H1 (cell line): ENCODE measurements around the gene THBS1.

ENCODE experiments used
- ATF3 ChIP-seq: IDR thresholded peaks from 2 replicates; pipeline ENCODE4 v1.6.1; 2011; ENCODE audit warnings: low read depth, mild to moderate bottlenecking, low read length; ENCODE audit not compliant: insufficient read depth
- SIN3A ChIP-seq, 2 experiments: IDR thresholded peaks in 1 of 2; conservative IDR thresholded peaks in 1 of 2; 2 replicates each; pipeline ENCODE4 v1.6.1; 2011 to 2012; ENCODE audit warnings: low read length in 2 of 2, improper control_type of control experiment in 1 of 2, low read depth in 1 of 2, mild to moderate bottlenecking in 1 of 2
- TF ChIP-seq, protein P1 (sequence below), 3 experiments: IDR thresholded peaks; 1 replicate in 2 of 3; 2 replicates in 1 of 3; pipeline versions ENCODE4 v1.5.1 to v1.6.1; 2011; ENCODE audit warnings: low read length in 3 of 3, mild to moderate bottlenecking in 3 of 3, inconsistent platforms in 2 of 3, low read depth in 1 of 3, moderate library complexity in 1 of 3; ENCODE audit not compliant: insufficient read depth in 1 of 3; ENCODE audit errors: control extremely low read depth in 1 of 3
- TF ChIP-seq, protein P2 (sequence below): IDR thresholded peaks from 2 replicates; pipeline ENCODE4 v1.6.1; 2011; ENCODE audit warnings: low read length, improper control_type of control experiment

DNA sequence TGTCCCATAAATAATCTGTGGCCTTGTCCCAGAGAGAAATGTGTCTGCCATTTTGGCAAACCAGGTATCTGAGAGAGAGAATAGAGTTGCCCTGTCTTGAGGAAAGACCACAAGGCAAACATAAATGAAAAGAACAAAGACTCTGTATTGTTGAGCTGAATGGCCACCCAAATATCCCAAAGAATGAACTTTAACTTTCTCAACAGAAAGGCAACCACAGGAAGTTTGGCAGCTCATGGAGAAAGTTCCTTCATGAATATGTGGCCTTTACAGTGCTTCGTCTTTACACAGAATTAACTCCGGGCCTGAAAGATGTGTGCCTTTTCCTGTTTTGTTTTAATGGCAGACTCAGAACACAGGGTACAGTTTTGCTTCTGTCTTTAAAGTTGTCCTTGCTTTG, 41.4 kb upstream of the THBS1 start:
- TF ChIP-seq, protein P1, sequence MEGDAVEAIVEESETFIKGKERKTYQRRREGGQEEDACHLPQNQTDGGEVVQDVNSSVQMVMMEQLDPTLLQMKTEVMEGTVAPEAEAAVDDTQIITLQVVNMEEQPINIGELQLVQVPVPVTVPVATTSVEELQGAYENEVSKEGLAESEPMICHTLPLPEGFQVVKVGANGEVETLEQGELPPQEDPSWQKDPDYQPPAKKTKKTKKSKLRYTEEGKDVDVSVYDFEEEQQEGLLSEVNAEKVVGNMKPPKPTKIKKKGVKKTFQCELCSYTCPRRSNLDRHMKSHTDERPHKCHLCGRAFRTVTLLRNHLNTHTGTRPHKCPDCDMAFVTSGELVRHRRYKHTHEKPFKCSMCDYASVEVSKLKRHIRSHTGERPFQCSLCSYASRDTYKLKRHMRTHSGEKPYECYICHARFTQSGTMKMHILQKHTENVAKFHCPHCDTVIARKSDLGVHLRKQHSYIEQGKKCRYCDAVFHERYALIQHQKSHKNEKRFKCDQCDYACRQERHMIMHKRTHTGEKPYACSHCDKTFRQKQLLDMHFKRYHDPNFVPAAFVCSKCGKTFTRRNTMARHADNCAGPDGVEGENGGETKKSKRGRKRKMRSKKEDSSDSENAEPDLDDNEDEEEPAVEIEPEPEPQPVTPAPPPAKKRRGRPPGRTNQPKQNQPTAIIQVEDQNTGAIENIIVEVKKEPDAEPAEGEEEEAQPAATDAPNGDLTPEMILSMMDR (IDR thresholded peaks at IDR 0.05; ENCODE audit: control extremely low read depth in 1 of 3, insufficient read depth in 1 of 3, low read depth in 1 of 3, low read length in 3 of 3) = no peak
- TF ChIP-seq, protein P2, sequence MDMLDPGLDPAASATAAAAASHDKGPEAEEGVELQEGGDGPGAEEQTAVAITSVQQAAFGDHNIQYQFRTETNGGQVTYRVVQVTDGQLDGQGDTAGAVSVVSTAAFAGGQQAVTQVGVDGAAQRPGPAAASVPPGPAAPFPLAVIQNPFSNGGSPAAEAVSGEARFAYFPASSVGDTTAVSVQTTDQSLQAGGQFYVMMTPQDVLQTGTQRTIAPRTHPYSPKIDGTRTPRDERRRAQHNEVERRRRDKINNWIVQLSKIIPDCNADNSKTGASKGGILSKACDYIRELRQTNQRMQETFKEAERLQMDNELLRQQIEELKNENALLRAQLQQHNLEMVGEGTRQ = no peak
- TF ChIP-seq ATF3 = no peak
- TF ChIP-seq SIN3A (conservative IDR thresholded peaks at IDR 0.05 in 1 of 2, IDR thresholded peaks at IDR 0.05 in 1 of 2; ENCODE audit: low read depth in 1 of 2, low read length in 2 of 2) = no peak
